Hepatocyte (in vitro differentiated cells): Measurements from ENCODE around the gene NOX5.

ENCODE experiments used
- CTCF ChIP-seq: fragments of 200-600 bp; sonication (generic); IDR thresholded peaks from 2 replicates; pipeline ENCODE4 v1.5.1; 2016; ENCODE audit warnings: antibody characterized with exemption, mild to moderate bottlenecking; ENCODE audit not compliant: poor library complexity
- EZH2 ChIP-seq: fragments of 200-600 bp; sonication (generic); IDR thresholded peaks from 2 replicates; pipeline ENCODE4 v1.6.1; 2016; ENCODE audit warnings: antibody characterized with exemption, mild to moderate bottlenecking, borderline replicate concordance
- EZH2phosphoT487 ChIP-seq: fragments of 200-600 bp; sonication (generic); IDR thresholded peaks from one replicate; pipeline ENCODE4 v1.6.1; 2018; ENCODE audit warnings: antibody characterized with exemption, mild to moderate bottlenecking, low read depth, moderate library complexity; ENCODE audit not compliant: unreplicated experiment, severe bottlenecking

- TF ChIP-seq CTCF (no peak), EZH2phosphoT487 (no peak), EZH2 (no peak)
Measured at GRCh38 chr15:69074843-69075224, 60.3 kb downstream of the NOX5 start.
